ENCODE data around the gene MTHFR. TPM values are rescaled to one million over a fixed set of nuclear protein-coding genes. Genes with fewer than 3 reads are reported as not detected.

The MTHFR gene
- total RNA-seq, 2 donors from 2014 or later: 22.3 to 30.0 TPM

DNA sequence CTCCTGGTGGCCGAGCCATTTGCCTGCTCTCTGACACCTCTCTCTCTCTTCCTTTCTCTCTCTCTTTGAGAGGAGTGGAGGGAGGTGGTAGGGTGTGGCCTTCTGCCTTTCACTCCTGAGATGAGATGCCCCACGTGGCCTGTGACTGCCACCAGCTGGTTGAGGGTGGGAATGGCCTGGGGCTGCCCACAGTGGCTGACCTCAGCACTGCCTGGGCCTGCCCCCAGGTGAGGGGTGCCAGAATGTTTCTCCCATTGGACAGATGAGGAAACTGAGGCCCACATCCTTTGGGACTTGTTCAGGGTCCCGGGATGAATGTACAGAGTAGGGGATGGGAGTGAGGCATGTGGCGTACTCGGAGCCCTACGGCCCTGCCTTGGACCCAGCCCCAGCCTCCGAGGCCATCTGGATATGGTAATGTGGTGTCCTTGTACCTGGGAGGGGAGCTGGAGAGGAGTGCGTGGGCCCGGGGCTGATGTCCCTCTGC lies 56.5 kb downstream of the MTHFR start:
- WGBS, 2 experiments (ENCODE audit: insufficient coverage in 1 of 2, insufficient read length in 1 of 2): 89 to 100% methylated on average over 1 to 9 of the region's 9 CpGs
- no peaks in the 10 kb centered on the region for H3K9me3 Mint-ChIP-seq
- no peaks in the 10 kb centered on the region for H3K27me3 ChIP-seq (ENCODE audit: control insufficient read depth, insufficient read depth, low read length, poor library complexity, severe bottlenecking)
- H3K27ac ChIP-seq (ENCODE audit: low read depth, low read length): no peak overlapping the region
- H3K4me3 Mint-ChIP-seq: no peak overlapping the region
- TF ChIP-seq, protein P1, sequence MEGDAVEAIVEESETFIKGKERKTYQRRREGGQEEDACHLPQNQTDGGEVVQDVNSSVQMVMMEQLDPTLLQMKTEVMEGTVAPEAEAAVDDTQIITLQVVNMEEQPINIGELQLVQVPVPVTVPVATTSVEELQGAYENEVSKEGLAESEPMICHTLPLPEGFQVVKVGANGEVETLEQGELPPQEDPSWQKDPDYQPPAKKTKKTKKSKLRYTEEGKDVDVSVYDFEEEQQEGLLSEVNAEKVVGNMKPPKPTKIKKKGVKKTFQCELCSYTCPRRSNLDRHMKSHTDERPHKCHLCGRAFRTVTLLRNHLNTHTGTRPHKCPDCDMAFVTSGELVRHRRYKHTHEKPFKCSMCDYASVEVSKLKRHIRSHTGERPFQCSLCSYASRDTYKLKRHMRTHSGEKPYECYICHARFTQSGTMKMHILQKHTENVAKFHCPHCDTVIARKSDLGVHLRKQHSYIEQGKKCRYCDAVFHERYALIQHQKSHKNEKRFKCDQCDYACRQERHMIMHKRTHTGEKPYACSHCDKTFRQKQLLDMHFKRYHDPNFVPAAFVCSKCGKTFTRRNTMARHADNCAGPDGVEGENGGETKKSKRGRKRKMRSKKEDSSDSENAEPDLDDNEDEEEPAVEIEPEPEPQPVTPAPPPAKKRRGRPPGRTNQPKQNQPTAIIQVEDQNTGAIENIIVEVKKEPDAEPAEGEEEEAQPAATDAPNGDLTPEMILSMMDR (conservative IDR thresholded peaks at IDR 0.05): peak; percentile 76
- H3K4me1 ChIP-seq (ENCODE audit: control insufficient read depth, insufficient read depth, low read length): peaks cover 3% of the 10 kb centered on the region
- no peaks in the 10 kb centered on the region for H3K9me3 ChIP-seq (ENCODE audit: control insufficient read depth, low read length)
- no peak overlapping the region for H3K4me3 ChIP-seq (ENCODE audit: low read length)
- H3K9ac ChIP-seq (ENCODE audit: extremely low read depth, low read length, poor library complexity, severe bottlenecking): no peak overlapping the region
- peak overlapping the region; percentile 32 for H3K27ac Mint-ChIP-seq
- H3K27me3 Mint-ChIP-seq (ENCODE audit: insufficient read depth): no peaks in the 10 kb centered on the region
- peak; percentile 90 for DNase-seq
- peaks cover 21% of the 10 kb centered on the region for H3K4me1 Mint-ChIP-seq
- H3K36me3 Mint-ChIP-seq (ENCODE audit: low read depth): peaks cover 28% of the 10 kb centered on the region
- peaks cover 5% of the 10 kb centered on the region for H3K36me3 ChIP-seq (ENCODE audit: control insufficient read depth, insufficient read depth, low read length)

DNA sequence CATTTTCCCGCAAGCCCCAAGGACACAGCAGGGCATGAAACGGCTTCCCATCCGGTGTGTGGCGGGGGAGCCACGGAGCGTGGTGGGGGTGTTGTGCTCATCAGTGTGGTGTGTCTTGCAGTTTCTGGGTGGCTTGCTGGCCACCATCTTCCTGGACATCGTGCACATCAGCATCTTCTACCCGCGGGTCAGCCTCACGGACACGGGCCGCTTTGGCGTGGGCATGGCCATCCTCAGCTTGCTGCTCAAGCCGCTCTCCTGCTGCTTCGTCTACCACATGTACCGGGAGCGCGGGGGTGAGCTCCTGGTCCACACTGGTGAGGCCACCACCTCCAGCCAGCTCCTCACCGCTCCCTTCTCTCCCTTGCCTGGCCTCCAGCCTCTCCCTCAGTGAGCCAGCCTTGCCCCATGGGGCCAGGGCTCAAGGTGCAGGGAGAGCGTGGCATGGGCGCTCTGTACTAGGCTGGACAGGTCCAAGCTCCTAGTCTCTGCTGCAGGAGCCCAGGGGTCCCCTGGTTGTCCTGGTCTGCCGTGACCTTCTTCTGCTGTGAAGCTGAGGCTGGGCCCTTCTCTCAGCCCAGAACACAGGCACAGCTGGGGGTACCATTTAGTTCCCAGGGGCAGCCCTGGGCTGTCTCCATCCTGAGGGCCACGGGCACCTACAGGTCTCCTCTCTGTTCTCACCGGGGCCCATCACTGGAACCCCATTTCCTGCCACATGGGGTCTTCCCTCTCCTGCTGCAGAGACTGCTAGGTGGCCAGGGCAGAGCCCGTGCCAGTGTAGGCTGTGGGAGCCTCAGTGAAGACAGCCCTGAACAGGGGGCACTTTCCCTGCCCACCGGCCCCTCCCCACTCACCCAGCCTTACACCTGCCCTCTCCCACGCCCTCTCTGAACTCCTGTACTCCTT lies 57.2 kb downstream of the MTHFR start:
- H3K9me3 ChIP-seq (ENCODE audit: control insufficient read depth, low read length): no peaks in the 10 kb centered on the region
- Mint-ChIP-seq H3K27me3 (ENCODE audit: insufficient read depth) (no peaks in the 10 kb centered on the region), H3K4me1 (peaks cover 14% of the 10 kb centered on the region), H3K4me3 (no peak overlapping the region), H3K9me3 (no peaks in the 10 kb centered on the region), H3K36me3 (ENCODE audit: low read depth) (peaks cover 28% of the 10 kb centered on the region), H3K27ac (peak overlapping the region; percentile 32)
- no peaks in the 10 kb centered on the region for H3K27me3 ChIP-seq (ENCODE audit: control insufficient read depth, insufficient read depth, low read length, poor library complexity, severe bottlenecking)
- H3K36me3 ChIP-seq (ENCODE audit: control insufficient read depth, insufficient read depth, low read length): peaks cover 5% of the 10 kb centered on the region
- WGBS, 2 experiments (ENCODE audit: insufficient coverage in 1 of 2, insufficient read length in 1 of 2): 94 to 99% methylated on average over 15 to 27 of the region's 27 CpGs
- H3K4me1 ChIP-seq (ENCODE audit: control insufficient read depth, insufficient read depth, low read length): peaks cover under 1% of the 10 kb centered on the region
- no peak overlapping the region for H3K4me3 ChIP-seq (ENCODE audit: low read length)
- peak; percentile 32 for DNase-seq
- TF ChIP-seq, protein P1 (conservative IDR thresholded peaks at IDR 0.05): no peak
- no peak overlapping the region for H3K9ac ChIP-seq (ENCODE audit: extremely low read depth, low read length, poor library complexity, severe bottlenecking)
- no peak overlapping the region for H3K27ac ChIP-seq (ENCODE audit: low read depth, low read length)

DNA sequence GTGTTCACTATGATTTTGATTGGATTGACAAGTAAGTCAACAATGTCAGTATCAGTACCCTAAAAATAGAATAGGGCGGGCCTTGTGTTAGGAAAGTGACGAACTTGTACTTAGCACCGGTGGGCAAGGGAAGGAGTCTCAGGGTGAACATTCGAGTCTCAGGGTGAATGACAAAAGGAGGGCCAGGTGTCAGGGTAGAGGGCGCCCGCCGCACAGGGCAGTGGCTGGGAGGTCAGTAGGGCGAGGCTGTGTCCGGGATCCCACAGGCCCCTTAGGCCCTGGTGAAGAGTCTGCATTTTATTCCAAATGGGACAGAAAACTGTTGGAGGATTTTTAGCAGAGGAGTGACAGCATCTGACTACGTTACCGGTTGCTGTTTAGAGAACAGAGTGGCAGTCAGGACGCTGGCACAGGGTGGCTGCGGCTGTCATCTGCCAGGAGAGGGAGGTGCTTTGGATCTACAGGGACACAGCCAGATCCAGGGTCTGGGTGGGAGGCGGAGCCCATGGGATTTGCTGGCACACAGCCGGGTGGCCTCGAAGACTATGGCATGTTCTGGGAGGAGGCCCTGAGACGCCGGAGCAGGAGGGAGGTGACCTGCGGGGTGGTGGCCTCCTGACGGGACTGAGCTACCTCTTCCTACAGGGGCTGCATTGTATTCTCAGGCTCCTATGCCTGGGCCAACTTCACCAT lies 58.8 kb downstream of the MTHFR start:
- H3K36me3 ChIP-seq (ENCODE audit: control insufficient read depth, insufficient read depth, low read length): peaks cover 5% of the 10 kb centered on the region
- no peak overlapping the region for H3K4me3 ChIP-seq (ENCODE audit: low read length)
- no peaks in the 10 kb centered on the region for H3K27me3 ChIP-seq (ENCODE audit: control insufficient read depth, insufficient read depth, low read length, poor library complexity, severe bottlenecking)
- TF ChIP-seq, protein P1 (conservative IDR thresholded peaks at IDR 0.05): no peak
- H3K27ac ChIP-seq (ENCODE audit: low read depth, low read length): no peak overlapping the region
- no peak overlapping the region for H3K27ac Mint-ChIP-seq
- no peaks in the 10 kb centered on the region for H3K9me3 ChIP-seq (ENCODE audit: control insufficient read depth, low read length)
- 89 to 95% methylated on average over 13 to 20 of the region's 20 CpGs for WGBS, 2 experiments (ENCODE audit: insufficient coverage in 1 of 2, insufficient read length in 1 of 2)
- peaks cover 4% of the 10 kb centered on the region for H3K4me1 Mint-ChIP-seq
- H3K9ac ChIP-seq (ENCODE audit: extremely low read depth, low read length, poor library complexity, severe bottlenecking): no peak overlapping the region
- H3K4me3 Mint-ChIP-seq: no peak overlapping the region
- H3K27me3 Mint-ChIP-seq (ENCODE audit: insufficient read depth): no peaks in the 10 kb centered on the region
- H3K9me3 Mint-ChIP-seq: no peaks in the 10 kb centered on the region
- H3K4me1 ChIP-seq (ENCODE audit: control insufficient read depth, insufficient read depth, low read length): no peaks in the 10 kb centered on the region
- peak; percentile 40 for DNase-seq
- peaks cover 34% of the 10 kb centered on the region for H3K36me3 Mint-ChIP-seq (ENCODE audit: low read depth)
